Activated CD4-positive, alpha-beta T cell treated with anti-CD3 and anti-CD28 coated beads for 36 hours (primary cell): ENCODE measurements around the gene ARHGAP22. TPM values are rescaled to one million over a fixed set of nuclear protein-coding genes. Genes with fewer than 3 reads are reported as not detected.

Source experiments
- ATAC-seq: fragments of 200-7000 bp; cut with Tn5 transposase; one replicate; pipeline ENCODE4 v1.10.0; 2021; ENCODE audit warnings: mild to moderate bottlenecking, moderate library complexity
- CTCF ChIA-PET: fragments of 350-600 bp; sonication (Branson Sonifier 250); formaldehyde crosslinking; loops from one replicate; lab custom pipeline; 2021; ENCODE audit warnings: antibody characterized with exemption; lab: Charles Lee
- POLR2A ChIA-PET: fragments of 350-600 bp; sonication (Branson Sonifier 250); formaldehyde crosslinking; loops from one replicate; lab custom pipeline; 2021; ENCODE audit warnings: antibody characterized with exemption, inconsistent platforms; lab: Charles Lee
- DNase-seq: peaks from one replicate; pipeline ENCODE4 v3.0.0-alpha.2; 2020
- H3K27ac Mint-ChIP-seq: one replicate; pipeline ENCODE4 v1.8.0; 2021; ENCODE audit warnings: mixed read lengths
- H3K27me3 Mint-ChIP-seq: one replicate; pipeline ENCODE4 v1.8.0; 2021; ENCODE audit warnings: mixed read lengths
- H3K36me3 Mint-ChIP-seq: one replicate; pipeline ENCODE4 v1.8.0; 2021; ENCODE audit warnings: low read depth, mixed read lengths
- H3K4me1 Mint-ChIP-seq: one replicate; pipeline ENCODE4 v1.8.0; 2021; ENCODE audit warnings: mixed read lengths
- H3K4me3 Mint-ChIP-seq: one replicate; pipeline ENCODE4 v1.8.0; 2021; ENCODE audit warnings: mild to moderate bottlenecking, moderate library complexity, mixed read lengths
- H3K9me3 Mint-ChIP-seq: one replicate; pipeline ENCODE4 v1.8.0; 2021; ENCODE audit warnings: low read depth, mixed read lengths
- intact Hi-C, 2 experiments: fragments of 100-400 bp; cut with DNase I in 1 of 2; cut with micrococcal nuclease in 1 of 2; formaldehyde crosslinking; loops; one replicate each; pipeline versions ENCODE4 v1.14.2 to v1.15.1; 2022 to 2024; cut with DNase I, micrococcal nuclease
- total RNA-seq, 2 experiments: library from RNA; stranded (reverse); gene quantifications; one replicate each; pipeline ENCODE4 v1.2.3, GENCODE V29; 2021

The ARHGAP22 gene
- total RNA-seq, 2 experiments from 2014 or later: 0.27 to 0.47 TPM

DNA sequence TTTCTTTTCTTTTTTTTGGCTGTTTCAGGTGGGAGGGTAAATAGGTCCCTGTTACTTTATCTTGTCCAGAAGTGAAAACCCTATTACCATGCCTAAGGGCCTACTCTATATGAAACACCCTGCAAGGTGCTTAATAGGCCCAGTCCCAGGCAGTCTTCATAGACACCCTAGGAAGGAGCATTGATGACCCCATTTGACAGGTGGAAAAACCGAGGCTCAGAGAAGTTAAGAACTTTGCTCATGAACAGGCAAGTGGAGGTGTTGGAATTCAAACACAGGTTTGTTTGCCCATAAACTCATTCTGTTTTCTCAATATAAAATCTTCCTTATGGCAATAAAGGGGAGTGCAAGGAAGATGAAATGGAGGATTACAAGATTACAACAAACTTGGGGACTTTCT lies 115.8 kb downstream of the ARHGAP22 start:
- H3K4me3 Mint-ChIP-seq: no peak overlapping the region
- no peaks in the 10 kb centered on the region for H3K36me3 Mint-ChIP-seq
- ChIA-PET POLR2A (no interaction called here), CTCF (interaction anchor here (0.6 kb wide), 1 partner anchor 30 kb away, joined by 3 read pairs; no protein-coding TSS in a partner anchor)
- intact Hi-C loops: no loop called here
- no peak overlapping the region for H3K27ac Mint-ChIP-seq
- peaks cover 5% of the 10 kb centered on the region for H3K4me1 Mint-ChIP-seq
- DNase-seq (no peak), ATAC-seq (no peak)
- H3K9me3 Mint-ChIP-seq: no peaks in the 10 kb centered on the region
- peaks cover 5% of the 10 kb centered on the region for H3K27me3 Mint-ChIP-seq

DNA sequence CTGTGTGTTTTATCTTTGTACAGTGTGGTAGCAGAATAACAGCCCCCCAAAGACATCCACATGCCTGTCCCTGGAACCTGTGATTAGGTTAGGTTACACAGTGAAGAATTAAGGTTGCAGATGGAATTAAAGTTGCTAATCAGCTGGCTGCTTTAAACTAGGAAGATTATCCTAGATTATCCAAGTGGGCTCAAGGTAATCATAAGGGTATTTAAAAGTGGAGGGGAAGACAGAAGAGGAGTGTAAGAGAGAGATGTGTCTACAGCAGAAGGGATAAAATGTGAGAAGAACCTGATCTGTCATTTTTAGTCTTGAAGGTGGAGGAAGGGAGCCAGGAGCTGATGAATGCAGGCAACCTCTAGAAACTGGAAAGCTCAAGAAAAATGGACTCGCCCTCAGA lies 117.6 kb downstream of the ARHGAP22 start:
- H3K4me1 Mint-ChIP-seq: no peaks in the 10 kb centered on the region

DNA sequence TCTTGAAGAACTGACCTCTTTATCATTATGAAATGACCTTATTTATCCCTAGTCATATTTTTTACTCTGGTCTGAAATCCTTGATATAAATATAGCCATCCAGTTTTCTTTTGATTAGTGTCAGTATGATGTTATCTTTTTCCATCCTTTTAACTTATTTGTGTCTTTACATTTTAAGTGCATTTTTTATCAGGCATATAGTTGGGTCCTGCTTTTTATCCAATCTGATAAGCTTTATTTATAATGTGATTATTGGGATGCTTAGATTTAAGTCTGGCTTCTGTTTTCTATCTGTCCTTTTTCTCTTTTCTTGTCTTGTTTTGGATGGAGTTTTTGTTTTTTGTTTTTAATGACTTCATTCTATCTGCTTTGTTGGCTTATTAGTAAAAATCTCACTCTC lies 119.2 kb downstream of the ARHGAP22 start:
- peaks cover 2% of the 10 kb centered on the region for H3K27me3 Mint-ChIP-seq
- no peak overlapping the region for H3K27ac Mint-ChIP-seq
- no peaks in the 10 kb centered on the region for H3K9me3 Mint-ChIP-seq
- H3K36me3 Mint-ChIP-seq: no peaks in the 10 kb centered on the region
- no peaks in the 10 kb centered on the region for H3K4me1 Mint-ChIP-seq
- intact Hi-C loops: no loop called here
- POLR2A ChIA-PET: no interaction called here
- H3K4me3 Mint-ChIP-seq: no peak overlapping the region
- DNase-seq (no peak), ATAC-seq (no peak)
- CTCF ChIA-PET: no interaction called here

More for the DNA sequence above, 117.6 kb downstream of the ARHGAP22 start:
- no peak overlapping the region for H3K27ac Mint-ChIP-seq
- no peaks in the 10 kb centered on the region for H3K36me3 Mint-ChIP-seq
- ChIA-PET CTCF (no interaction called here), POLR2A (no interaction called here)
- H3K9me3 Mint-ChIP-seq: no peaks in the 10 kb centered on the region
- DNase-seq: no peak
- no peak overlapping the region for H3K4me3 Mint-ChIP-seq
- ATAC-seq: no peak
- H3K27me3 Mint-ChIP-seq: peaks cover 5% of the 10 kb centered on the region
- intact Hi-C loops: no loop called here

DNA sequence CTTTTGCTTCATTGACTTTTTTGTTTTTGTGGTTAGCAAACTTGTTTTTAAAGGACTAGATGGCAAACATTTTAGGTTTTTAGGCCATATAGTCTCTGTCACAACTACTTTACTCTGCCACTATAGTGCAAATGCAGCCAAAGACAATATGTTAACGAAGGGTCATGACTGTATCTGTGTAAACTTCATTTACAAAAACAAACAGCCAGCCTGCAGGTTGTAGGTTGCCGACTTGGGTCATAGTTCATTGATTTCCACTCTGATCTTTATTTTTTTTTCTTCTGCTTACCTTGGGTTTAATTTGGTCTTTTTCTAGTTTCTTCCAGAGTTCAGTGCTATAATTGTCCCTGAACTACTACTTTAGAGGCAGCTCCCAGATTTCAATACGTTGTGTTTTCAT lies 120.0 kb downstream of the ARHGAP22 start:
- ChIA-PET POLR2A (no interaction called here), CTCF (no interaction called here)
- Mint-ChIP-seq H3K4me3 (no peak overlapping the region), H3K36me3 (no peaks in the 10 kb centered on the region), H3K4me1 (no peaks in the 10 kb centered on the region), H3K9me3 (no peaks in the 10 kb centered on the region), H3K27me3 (no peaks in the 10 kb centered on the region), H3K27ac (no peak overlapping the region)
- DNase-seq (no peak), ATAC-seq (no peak)
- intact Hi-C loops: no loop called here

DNA sequence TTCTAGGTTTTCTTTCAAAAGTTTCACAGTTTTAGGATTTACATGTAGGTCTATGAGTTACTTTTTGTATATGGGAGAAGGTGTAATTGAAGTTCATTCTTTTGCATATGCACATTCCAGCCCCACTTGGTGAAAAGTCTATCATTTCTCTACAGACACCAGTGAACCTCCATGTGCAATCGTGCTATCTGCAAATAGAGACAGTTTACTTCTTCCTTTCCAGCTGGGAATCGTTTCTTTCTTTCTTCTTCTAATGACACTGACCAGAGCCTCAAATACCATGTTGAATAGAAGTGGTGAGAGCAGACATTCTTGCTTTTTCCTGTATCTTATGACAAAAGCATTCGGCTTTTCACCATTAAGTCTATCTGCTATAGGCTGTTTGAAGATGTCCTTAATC lies 122.7 kb downstream of the ARHGAP22 start:
- Mint-ChIP-seq H3K9me3 (no peaks in the 10 kb centered on the region), H3K36me3 (no peaks in the 10 kb centered on the region), H3K27ac (no peak overlapping the region), H3K4me3 (no peak overlapping the region), H3K4me1 (no peaks in the 10 kb centered on the region), H3K27me3 (peaks cover 2% of the 10 kb centered on the region)
- intact Hi-C loops: no loop called here
- no peak for DNase-seq
- no peak for ATAC-seq
- POLR2A ChIA-PET: no interaction called here
- CTCF ChIA-PET: no interaction called here

DNA sequence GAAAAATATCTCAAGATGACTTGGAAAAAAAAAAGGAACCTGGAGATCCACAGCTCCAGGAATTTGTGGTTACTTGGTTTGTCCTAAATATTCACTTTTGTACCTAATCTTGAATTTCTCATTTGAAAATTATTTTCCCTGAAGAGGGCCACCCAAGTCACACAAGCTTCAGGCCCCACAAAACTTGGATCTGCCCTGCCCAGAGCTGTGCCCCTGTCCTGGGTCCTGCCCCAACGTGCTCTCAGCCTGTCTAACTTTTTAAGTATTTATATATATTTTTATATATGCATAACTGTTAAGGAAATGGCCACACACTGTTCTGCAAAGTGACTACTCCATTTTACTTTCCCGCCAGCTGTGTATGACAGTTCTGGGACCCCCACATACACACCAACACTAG lies 123.5 kb downstream of the ARHGAP22 start:
- DNase-seq (no peak), ATAC-seq (no peak)
- H3K27me3 Mint-ChIP-seq: peaks cover 2% of the 10 kb centered on the region
- no peaks in the 10 kb centered on the region for H3K9me3 Mint-ChIP-seq
- no peaks in the 10 kb centered on the region for H3K4me1 Mint-ChIP-seq
- no peak overlapping the region for H3K4me3 Mint-ChIP-seq
- H3K27ac Mint-ChIP-seq: no peak overlapping the region
- CTCF ChIA-PET: no interaction called here
- POLR2A ChIA-PET: no interaction called here
- H3K36me3 Mint-ChIP-seq: no peaks in the 10 kb centered on the region
- intact Hi-C loops: no loop called here

DNA sequence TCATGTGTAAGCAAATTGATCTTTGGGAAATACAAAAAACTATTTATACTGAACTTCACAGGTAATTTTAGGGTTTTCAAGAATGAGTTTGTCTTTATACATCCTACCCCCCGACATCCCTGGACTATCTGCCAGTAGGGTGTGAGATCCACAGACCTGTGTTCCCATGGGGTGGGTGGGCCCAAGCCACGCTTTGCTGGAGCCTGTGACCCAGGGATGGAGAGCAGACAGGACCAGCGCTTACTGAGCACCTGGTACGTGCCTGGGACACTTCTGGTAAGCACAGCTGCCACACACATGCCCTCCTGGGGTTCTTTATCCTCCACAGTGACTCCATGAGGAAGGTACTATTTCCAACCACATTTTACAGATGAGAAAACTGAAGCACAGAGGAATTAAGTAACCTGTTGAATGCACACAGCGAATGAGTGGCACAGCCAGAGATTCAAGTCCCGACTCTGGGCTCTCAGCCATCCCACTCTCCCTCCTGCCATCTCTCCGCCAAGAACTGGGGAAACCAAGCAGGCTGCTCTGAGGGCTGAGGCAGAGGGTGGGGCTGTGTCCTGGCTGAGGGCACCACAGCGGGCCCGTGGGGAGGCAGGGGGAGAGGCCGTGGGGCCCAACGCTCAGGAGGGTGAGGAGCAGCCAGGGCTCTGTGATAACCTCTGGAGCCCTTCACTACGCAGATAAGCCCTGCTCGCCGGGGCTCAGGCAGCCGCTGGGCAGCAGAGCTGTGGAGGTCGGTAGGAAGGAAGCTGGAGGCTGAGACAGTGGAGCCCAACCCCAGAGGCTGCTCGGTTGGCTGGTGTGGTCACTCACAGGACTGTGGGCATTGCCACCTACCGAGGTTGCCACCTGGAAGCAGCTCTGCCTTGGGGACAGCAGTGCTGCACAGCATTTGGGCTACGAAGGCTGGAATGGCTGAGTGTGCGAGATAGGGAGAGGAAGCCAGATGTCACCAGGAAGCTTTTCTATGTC lies 124.2 kb downstream of the ARHGAP22 start:
- ATAC-seq: no peak
- H3K36me3 Mint-ChIP-seq: no peaks in the 10 kb centered on the region
- no peaks in the 10 kb centered on the region for H3K4me1 Mint-ChIP-seq
- H3K9me3 Mint-ChIP-seq: no peaks in the 10 kb centered on the region
- H3K27ac Mint-ChIP-seq: no peak overlapping the region
- CTCF ChIA-PET: no interaction called here
- POLR2A ChIA-PET: no interaction called here
- no peak overlapping the region for H3K4me3 Mint-ChIP-seq
- peaks cover 2% of the 10 kb centered on the region for H3K27me3 Mint-ChIP-seq
- no peak for DNase-seq
- intact Hi-C loops: no loop called here

DNA sequence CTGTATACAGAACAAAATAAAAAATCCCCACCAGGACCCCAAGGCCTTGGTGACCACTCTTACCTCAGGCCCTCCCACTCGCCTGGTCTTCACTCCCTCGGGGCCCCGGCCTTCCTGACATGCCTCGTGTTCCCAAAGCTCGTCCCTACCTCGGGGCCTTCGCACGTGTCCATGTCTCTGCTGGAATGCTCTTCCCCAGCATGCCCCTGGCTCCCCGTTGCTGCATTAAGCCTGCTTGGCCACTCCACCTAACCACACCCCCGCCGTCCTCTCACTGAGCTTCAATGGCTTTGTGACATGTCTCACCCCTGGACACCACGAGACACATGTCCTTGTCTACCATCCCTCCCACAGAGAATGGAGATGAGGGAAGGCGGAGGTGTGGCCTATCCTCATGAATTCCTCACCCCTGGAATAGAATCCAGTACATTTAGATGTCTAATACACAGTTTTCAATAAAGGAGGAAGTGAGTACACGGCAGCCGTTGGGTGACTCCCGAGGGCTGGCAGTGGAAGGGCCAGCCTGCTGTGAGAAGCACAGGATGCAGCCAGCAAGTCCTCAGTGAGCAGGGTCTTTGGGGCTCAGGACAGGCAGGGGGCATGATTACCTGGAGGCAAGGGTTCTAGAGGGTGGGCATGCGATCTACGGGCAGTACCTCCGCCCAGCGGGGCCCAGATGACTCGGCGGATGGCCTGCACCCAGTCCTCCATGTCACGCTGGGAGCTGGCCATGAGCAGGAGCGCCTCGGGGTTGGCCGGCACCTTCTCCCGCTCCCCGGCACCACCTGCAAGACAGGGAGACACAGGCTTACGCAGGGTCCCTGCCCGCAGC lies 125.7 kb downstream of the ARHGAP22 start:
- Mint-ChIP-seq H3K4me3 (no peak overlapping the region), H3K27ac (no peak overlapping the region), H3K9me3 (no peaks in the 10 kb centered on the region), H3K4me1 (no peaks in the 10 kb centered on the region), H3K36me3 (no peaks in the 10 kb centered on the region), H3K27me3 (peaks cover 8% of the 10 kb centered on the region)
- ATAC-seq (no peak), DNase-seq (no peak)
- CTCF ChIA-PET: no interaction called here
- POLR2A ChIA-PET: no interaction called here
- intact Hi-C loops: no loop called here

DNA sequence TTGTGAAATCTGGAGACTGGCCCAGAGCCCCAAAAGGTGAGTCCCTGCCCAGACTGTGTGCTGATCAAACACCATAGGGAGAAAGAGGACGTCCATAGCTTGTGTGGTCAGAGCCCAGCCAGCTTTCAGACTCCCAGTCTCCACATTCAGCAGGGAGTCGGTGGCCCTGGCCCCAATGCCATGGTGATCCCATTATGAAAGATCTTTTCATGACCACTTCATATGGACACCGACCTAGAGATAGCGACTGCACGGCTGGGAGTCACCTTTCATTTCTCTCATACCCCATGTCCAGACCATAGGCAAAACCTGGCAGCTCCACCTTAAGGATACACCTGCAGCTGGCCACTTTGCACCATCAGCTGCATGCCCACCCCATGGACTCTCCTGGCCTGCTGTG lies 126.4 kb downstream of the ARHGAP22 start:
- DNase-seq (no peak), ATAC-seq (no peak)
- Mint-ChIP-seq H3K4me3 (no peak overlapping the region), H3K9me3 (no peaks in the 10 kb centered on the region), H3K4me1 (no peaks in the 10 kb centered on the region), H3K27ac (no peak overlapping the region), H3K36me3 (no peaks in the 10 kb centered on the region), H3K27me3 (peaks cover 8% of the 10 kb centered on the region)
- POLR2A ChIA-PET: no interaction called here
- CTCF ChIA-PET: no interaction called here
- intact Hi-C loops: no loop called here

DNA sequence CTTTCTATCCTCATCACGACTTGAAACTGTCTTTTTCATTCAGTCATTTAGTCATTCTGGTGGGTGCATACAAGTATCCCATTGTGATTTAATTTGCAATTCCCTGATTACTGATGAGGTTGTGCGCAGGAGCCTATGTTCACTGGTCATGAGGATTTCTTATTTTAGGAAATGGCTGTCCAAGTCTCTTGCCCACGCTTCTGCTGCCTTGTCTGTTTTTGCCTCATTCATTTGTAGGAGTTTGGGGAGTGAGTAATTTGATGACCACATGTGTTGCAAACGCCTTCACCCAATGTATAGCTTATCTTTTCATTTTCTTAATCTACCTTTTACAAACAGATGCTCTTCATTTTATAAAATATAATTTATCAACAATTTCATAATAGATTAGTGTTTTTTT lies 127.3 kb downstream of the ARHGAP22 start:
- Mint-ChIP-seq H3K27me3 (peaks cover 8% of the 10 kb centered on the region), H3K27ac (no peak overlapping the region), H3K9me3 (no peaks in the 10 kb centered on the region), H3K36me3 (no peaks in the 10 kb centered on the region), H3K4me1 (no peaks in the 10 kb centered on the region), H3K4me3 (no peak overlapping the region)
- DNase-seq (no peak), ATAC-seq (no peak)
- POLR2A ChIA-PET: no interaction called here
- CTCF ChIA-PET: interaction anchor here (0.6 kb wide), 1 partner anchor 58 kb away, joined by 3 read pairs; no protein-coding TSS in a partner anchor
- intact Hi-C loops: no loop called here

DNA sequence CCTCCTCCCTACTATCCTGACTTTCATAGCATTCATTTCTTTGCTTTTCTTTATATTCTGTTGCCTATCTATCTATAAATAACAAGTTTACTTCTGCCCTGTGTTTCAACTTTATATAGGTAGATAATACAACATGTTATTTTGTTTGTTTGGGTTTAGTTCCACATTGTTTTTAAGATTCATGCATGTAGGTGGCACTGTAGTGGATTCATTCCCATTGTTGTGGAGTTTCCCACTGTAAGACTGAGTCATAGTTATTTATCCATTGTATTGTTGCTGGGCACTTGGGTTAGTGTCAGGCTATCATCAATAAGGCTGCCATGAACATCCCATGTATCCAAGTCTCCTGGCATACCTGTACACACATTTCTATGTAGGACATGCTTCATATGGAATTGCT lies 127.7 kb downstream of the ARHGAP22 start:
- Mint-ChIP-seq H3K27ac (no peak overlapping the region), H3K4me3 (no peak overlapping the region), H3K27me3 (peaks cover 8% of the 10 kb centered on the region), H3K36me3 (no peaks in the 10 kb centered on the region), H3K9me3 (no peaks in the 10 kb centered on the region), H3K4me1 (no peaks in the 10 kb centered on the region)
- ChIA-PET POLR2A (no interaction called here), CTCF (interaction anchor here (0.6 kb wide), 1 partner anchor 59 kb away, joined by 3 read pairs; no protein-coding TSS in a partner anchor)
- intact Hi-C loops: no loop called here
- ATAC-seq: no peak
- no peak for DNase-seq
